Stimulated activated CD4-positive, alpha-beta T cell treated with anti-CD3 and anti-CD28 coated beads, Interleukin-2, amount 100 ng/mL, for 4 hours (primary cell): ENCODE results near the gene OTOF.

ENCODE experiments used
- DNase-seq: peaks from one replicate; pipeline ENCODE4 v3.0.0-alpha.2; 2020; ENCODE audit warnings: low read depth

The OTOF gene

DNA sequence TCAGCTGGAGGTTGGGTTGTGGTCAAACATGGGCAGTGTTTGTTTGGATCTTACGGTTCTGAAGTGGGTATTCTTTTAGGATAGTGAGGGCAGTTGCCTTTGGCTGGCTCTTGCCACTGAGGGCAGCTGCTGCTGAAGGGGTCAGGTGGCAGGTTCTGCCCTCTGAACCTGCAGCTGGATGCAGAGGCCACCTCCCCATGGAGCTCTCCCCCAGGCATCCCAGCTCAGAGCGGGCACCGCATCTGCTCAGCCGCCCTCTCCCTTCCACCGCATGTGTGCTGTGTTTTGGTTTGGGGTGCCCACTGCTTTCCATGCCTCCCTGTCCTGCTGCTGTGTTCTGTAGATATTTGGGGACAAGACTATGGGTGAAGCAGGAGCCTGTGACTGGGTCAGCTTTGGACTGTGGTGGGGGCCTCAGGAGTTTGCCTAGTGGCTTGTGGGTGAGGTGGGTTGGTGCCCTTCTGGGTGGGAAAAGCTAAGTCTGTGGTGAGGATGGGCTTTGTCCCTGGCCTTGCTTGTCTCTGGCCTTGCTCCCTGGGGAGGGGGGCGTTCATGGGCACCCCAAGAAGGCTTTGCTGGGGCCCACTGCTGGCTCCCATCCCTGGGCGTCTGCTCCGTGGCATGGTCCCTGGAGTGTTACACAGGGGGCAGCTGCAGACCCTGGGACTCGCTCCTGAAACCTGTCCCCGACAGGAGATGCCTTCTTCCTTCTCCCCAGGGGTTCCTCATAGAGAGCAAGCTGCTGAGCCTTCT, 28.5 kb downstream of the OTOF start:
- DNase-seq: no peak

DNA sequence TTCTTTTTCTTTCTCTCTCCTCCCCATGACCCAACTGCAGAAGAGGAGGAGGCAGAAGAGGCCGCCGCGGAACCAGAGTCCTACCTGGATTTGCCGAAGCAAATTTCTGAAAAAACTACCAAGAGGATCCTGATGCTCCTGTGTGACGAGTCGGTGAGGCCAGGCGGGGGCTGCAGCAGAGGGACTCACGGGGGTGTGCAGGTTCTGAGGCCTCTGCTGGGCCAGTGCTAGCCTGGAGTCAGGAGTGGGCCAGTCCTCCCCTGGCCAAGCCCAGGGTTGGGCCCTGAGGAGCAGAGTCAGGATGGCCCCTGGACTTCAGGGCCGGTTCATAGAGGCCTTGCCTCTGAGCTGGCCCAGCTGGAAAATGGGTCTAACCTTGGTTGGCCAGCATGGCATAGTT, 29.3 kb downstream of the OTOF start:
- no peak for DNase-seq

DNA sequence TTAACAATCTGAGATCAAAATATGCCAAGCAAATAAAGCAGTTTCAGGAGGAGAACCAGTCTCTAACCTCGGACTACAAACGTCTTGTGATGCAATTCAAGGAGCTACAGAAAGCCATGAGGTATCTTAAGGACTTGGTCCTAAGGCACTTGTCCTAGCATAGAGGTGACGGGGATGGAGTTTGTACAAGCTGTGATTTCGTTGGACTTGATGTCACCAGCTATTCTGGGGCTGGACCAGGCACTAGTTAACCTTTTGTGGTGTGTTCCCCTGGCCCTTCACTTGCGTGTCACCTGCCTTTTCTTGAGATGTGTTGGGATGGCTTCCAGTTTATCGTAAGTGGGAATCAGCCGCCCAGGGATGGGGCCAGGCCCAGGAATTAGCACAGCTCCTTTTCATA, 33.7 kb downstream of the OTOF start:
- no peak for DNase-seq

GRCh38 chr2:26442707-26443106, 35.2 kb downstream of the OTOF start:
- DNase-seq: no peak

- DNase-seq: no peak
Measured at GRCh38 chr2:26442301-26442700, 35.6 kb downstream of the OTOF start.

DNA sequence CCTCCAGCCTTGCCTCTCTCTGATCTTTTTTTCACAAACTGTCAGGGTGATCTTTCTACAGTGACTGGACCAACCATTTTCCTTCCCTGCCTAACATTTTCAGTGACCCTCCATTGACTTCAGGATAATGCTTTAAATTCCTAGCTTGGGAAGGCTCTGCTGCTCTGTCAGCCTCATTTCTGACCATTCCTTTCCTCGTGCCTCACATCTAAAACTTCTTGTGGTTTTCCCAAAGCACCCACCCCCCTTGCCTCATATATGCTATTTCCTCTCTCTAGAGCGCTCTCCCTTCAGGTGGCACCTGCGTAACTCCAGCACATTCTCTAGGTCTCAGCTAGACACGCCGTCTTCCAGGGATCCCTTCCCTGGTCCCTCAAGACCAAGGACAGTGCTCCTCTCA, 39.0 kb downstream of the OTOF start:
- no peak for DNase-seq

- no peak for DNase-seq
Measured at GRCh38 chr2:26438526-26438925, 39.4 kb downstream of the OTOF start.

DNA sequence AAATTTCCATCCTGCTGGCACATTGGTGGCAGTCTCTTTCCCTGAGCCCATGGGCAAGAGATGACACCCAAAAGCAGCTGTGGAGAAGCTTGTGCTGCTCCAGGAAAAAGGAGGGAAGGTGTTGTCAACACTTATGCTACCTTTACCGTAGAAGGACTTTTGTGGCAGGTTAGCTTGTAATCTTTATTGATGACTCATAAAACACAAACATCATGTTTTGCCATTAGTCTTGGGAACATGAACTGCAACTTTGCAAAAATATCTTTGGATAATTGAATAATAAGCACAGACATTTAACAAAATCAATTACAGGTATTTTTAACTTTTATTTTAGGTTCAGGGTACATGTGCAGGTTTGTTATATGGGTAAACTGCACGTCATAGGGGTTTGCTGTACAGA, 42.8 kb downstream of the OTOF start:
- DNase-seq: no peak

DNA sequence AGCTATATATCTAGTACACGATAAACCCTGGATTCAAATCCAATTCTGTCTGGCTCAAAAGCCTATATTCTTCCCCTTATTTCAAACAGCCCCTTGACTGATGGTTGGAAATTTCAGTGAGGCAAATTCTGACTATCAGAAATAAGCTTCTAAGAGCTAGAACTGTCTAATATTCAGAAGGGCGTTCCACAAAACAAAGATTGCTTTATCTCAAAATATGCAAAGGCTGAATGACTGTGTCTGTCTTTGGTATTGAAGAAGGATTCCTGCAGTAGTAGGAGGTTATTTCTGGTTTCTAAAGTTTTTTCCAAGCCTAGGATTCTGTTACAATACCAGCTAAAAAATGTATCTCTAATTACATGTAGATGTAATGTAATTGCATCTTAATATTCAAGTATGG, 45.1 kb downstream of the OTOF start:
- DNase-seq: no peak

GRCh38 chr2:26432363-26432762, 45.6 kb downstream of the OTOF start:
- DNase-seq: no peak

DNA sequence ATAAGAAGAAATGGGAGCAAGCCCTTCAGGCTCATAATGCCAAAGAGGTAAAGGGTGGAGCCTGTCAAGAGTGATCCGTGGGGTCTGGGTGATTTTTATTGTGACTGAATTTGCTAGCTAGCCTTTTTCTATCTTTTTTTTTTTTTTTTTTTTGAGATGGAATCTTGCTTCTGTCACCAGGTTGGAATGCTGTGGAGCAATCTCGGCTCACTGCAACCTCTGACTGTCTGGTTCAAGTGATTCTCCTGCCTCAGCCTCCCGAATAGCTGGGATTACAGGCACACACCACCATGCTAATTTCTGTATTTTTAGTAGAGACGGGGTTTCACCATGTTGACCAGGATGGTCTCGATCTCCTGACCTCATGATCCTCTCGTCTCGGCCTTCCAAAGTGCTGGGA, 47.1 kb downstream of the OTOF start:
- DNase-seq: no peak

- no peak for DNase-seq
Measured at GRCh38 chr2:26429779-26430578, 47.9 kb downstream of the OTOF start.

DNA sequence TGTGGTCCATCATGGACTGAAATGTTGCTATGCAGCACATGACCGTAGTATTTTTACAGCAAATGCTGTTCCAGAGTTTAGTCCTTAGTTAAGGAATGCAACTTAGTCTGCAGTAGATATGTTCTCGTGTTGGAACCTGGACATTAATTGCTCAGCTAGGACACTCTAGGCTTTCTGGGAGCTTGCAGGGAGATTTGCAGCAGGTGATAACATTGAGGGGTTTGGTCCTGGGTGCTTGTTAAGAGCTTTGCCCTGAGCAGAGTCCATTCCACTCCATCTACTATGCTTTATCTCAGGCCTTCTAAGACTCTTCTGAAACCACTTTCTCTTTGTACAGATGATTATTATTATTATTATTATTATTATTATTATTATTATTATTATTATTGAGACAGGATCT, 49.1 kb downstream of the OTOF start:
- DNase-seq: no peak

GRCh38 chr2:26424221-26424620, 53.7 kb downstream of the OTOF start:
- no peak for DNase-seq

GRCh38 chr2:26423750-26424149, 54.2 kb downstream of the OTOF start:
- no peak for DNase-seq

- no peak for DNase-seq
Measured at GRCh38 chr2:26422947-26423629, 54.8 kb downstream of the OTOF start.

DNA sequence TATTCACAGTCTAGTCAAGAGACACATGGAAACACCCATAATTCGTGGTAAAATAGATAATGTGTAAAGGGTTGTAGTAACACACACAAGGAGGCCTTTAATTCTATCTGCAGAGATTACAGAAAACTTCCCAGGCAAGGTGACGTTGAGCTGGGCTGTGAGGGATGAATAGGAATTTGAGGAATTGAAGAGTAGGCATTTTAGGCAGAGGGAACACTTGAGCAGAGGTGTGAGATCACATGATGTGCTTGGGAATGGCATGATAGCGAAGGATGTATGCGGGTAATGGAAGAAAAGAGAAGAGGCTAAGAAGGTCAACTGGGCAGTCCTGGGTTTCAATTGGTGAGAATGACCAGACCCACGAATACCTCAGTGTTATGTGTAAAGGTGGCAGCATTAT, 56.0 kb downstream of the OTOF start:
- DNase-seq: no peak

- DNase-seq: no peak
Measured at GRCh38 chr2:26414311-26414710, 63.6 kb downstream of the OTOF start.

DNA sequence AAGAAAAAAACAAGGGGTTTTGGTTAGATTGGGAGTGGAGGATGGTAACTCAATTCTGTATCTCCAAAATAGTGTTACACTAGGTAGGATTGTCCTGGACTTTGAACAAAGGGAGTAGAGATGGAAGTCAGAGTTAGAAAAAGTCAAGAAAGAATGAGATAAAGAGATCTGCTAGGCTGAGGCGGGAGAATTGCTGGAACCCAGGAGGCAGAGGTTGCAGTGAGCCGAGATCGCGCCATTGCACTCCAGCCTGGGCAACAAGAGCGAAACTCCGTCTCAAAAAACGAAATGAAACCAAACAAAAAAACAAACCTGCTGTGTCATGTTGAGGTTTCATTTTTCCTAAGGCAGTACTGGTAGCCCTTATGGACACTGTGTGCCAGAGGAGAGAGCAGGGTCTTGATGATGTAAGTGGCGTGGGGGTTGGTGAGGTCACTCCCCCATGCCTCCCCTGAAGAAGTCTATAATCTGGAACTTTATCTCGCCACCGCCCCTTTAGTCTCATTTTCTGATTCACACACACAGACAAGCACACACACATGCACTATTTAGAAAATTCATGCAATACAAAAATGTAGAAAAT, 65.7 kb downstream of the OTOF start:
- no peak for DNase-seq

DNA sequence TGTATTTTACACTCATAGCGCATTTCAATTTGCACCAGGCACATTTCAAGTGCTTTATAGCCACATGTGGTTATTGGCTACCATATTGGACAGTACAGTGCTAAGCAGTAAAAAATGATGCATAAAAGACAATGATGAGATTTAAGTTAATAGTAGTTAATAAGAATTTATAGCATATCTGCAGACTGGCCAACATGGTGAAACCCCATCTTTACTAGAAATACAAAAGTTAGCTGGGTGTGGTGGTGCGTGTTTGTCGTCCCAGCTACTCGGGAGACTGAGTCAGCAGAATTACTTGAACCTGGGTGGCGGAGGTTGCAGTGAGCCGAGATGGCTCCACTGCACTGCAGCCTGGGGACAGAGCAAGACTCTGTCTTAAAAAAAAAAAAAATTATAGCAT, 66.5 kb downstream of the OTOF start:
- no peak for DNase-seq

GRCh38 chr2:26410764-26411243, 67.1 kb downstream of the OTOF start:
- DNase-seq: no peak

DNA sequence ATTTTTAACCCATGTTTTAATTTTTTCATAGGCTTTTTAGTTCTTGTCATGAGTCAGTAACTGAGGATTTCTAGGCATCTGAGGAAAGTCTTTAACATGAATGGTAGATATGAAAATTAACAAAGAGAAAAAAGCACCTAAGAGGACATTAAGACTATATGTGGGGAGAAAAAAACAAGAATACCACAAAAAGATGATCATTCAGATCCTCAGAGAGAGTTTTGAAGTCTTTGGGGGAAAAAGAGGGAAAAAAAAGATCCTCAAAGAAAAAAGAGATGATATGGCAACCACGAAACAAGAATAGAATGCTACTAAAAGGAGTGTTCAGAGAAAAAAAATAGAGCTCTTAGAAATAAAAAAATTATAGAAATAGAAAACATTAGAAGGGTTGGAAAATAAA, 68.1 kb downstream of the OTOF start:
- no peak for DNase-seq

DNA sequence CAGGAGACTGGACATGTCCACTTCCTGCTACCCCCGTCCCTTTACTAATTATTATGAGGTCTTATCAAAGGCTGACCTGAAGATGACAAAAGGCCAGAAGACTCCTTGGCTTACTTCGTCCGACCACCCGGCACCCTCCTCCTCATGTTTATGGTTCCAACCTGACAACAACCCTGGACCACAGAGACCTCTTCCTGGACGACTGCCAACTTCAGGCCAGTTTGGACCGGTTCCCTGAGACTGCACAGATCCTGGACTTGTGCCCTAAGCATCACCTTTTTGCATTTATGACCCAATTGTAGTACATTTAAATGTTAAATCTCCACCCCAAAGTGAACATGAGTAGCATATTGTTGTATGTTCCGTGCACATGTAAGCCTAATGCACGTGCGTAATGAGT, 70.4 kb downstream of the OTOF start:
- no peak for DNase-seq
